SK-N-SH (cell line): ENCODE data around the gene FAM168A. TPM values are rescaled to one million over a fixed set of nuclear protein-coding genes. Genes with fewer than 3 reads are reported as not detected.

Source experiments
- CTCF ChIA-PET: fragments of 300-600, 350-600 bp; formaldehyde crosslinking; extraction: SDS; loops from one replicate; lab custom pipeline; 2021; lab: Yijun Ruan, JAX
- POLR2A ChIA-PET: fragments of 350-600 bp; sonication (Branson Sonifier 250); formaldehyde crosslinking; extraction: SDS; loops from one replicate; lab custom pipeline; 2020; ENCODE audit warnings: antibody characterized with exemption, inconsistent platforms; lab: Yijun Ruan, JAX
- DNase-seq: peaks from one replicate; pipeline ENCODE4 v3.0.0; 2012
- H2AFZ ChIP-seq: fragments of 200-600 bp; sonication (generic); 2 replicates; pipeline ENCODE4 v1.8.1; 2016; ENCODE audit warnings: antibody characterized with exemption, mild to moderate bottlenecking, low read depth
- H3F3A ChIP-seq: fragments of 200-600 bp; sonication (generic); replicated peaks from 2 replicates; pipeline ENCODE3; 2016; ENCODE audit warnings: antibody characterized with exemption, mild to moderate bottlenecking; ENCODE audit not compliant: insufficient read depth
- H3K27ac ChIP-seq, 2 experiments: fragments of 200-500 bp in 1 of 2; fragments of 200-600 bp in 1 of 2; sonication (Bioruptor generic) in 1 of 2; sonication (generic), shearing (Covaris generic) in 1 of 2; 2 replicates each; pipeline versions ENCODE4 v1.5.1 to v1.6.1; 2014 to 2016; ENCODE audit warnings: low read depth in 2 of 2, inconsistent platforms in 1 of 2, low read length in 1 of 2, mild to moderate bottlenecking in 1 of 2, mixed read lengths in 1 of 2
- H3K27me3 ChIP-seq: fragments of 200-600 bp; sonication (generic), shearing (Covaris generic); 2 replicates; pipeline ENCODE4 v1.6.1; 2016; ENCODE audit warnings: mixed run types; ENCODE audit not compliant: insufficient read depth
- H3K36me3 ChIP-seq, 2 experiments: fragments of 200-500 bp in 1 of 2; fragments of 200-600 bp in 1 of 2; sonication (Bioruptor generic) in 1 of 2; sonication (generic) in 1 of 2; replicated peaks in 1 of 2; 2 replicates each; pipeline versions ENCODE3 to v1.5.1; 2014 to 2016; ENCODE audit warnings: low read length in 1 of 2, mild to moderate bottlenecking in 1 of 2; ENCODE audit not compliant: insufficient read depth in 2 of 2, control insufficient read depth in 1 of 2
- H3K4me1 ChIP-seq, 2 experiments: fragments of 200-500 bp in 1 of 2; fragments of 200-600 bp in 1 of 2; sonication (Bioruptor generic) in 1 of 2; sonication (generic), shearing (Covaris generic) in 1 of 2; 2 replicates each; pipeline versions ENCODE4 v1.5.1 to v1.6.1; 2014 to 2016; ENCODE audit warnings: low read depth in 1 of 2, low read length in 1 of 2, mixed run types in 1 of 2; ENCODE audit not compliant: insufficient read depth in 2 of 2, control insufficient read depth in 1 of 2
- H3K4me2 ChIP-seq: fragments of 200-600 bp; sonication (generic), shearing (Covaris generic); 2 replicates; pipeline ENCODE4 v1.6.1; 2017; ENCODE audit warnings: mixed run types
- H3K4me3 ChIP-seq, 2 experiments: fragments of 200-500 bp in 1 of 2; fragments of 200-600 bp in 1 of 2; sonication (Bioruptor generic) in 1 of 2; sonication (generic), shearing (Covaris generic) in 1 of 2; 2 replicates each; pipeline versions ENCODE4 v1.5.1 to v1.8.1; 2014 to 2016; ENCODE audit warnings: low read depth in 2 of 2, inconsistent platforms in 1 of 2, low read length in 1 of 2, mild to moderate bottlenecking in 1 of 2, mixed read lengths in 1 of 2, moderate library complexity in 1 of 2
- H3K79me2 ChIP-seq: fragments of 200-600 bp; sonication (generic); 2 replicates; pipeline ENCODE4 v1.8.1; 2017; ENCODE audit warnings: mild to moderate bottlenecking; ENCODE audit not compliant: insufficient read depth
- H3K9ac ChIP-seq: fragments of 200-600 bp; sonication (generic); 2 replicates; pipeline ENCODE4 v1.6.1; 2017; ENCODE audit warnings: mixed run types
- H3K9me2 ChIP-seq: fragments of 200-600 bp; sonication (generic); 2 replicates; pipeline ENCODE4 v1.6.1; 2017; ENCODE audit warnings: mixed run types
- H3K9me3 ChIP-seq: fragments of 200-600 bp; sonication (generic); 2 replicates; pipeline ENCODE4 v1.6.1; 2017; ENCODE audit warnings: mixed run types, mild to moderate bottlenecking, moderate library complexity
- H4K20me1 ChIP-seq: fragments of 200-600 bp; sonication (generic); 2 replicates; pipeline ENCODE4 v1.6.1; 2017; ENCODE audit warnings: mild to moderate bottlenecking, mixed run types; ENCODE audit not compliant: insufficient read depth
- GABPA ChIP-seq: IDR thresholded peaks from 2 replicates; pipeline ENCODE4 v1.4.0; 2012; ENCODE audit warnings: low read depth, mild to moderate bottlenecking
- SMC3 ChIP-seq: IDR thresholded peaks from 2 replicates; pipeline ENCODE4 v1.6.1; 2012; ENCODE audit warnings: low read depth, low read length, improper control_type of control experiment
- TAF1 ChIP-seq: IDR thresholded peaks from 2 replicates; pipeline ENCODE4 v1.6.1; 2012; ENCODE audit warnings: low read depth, mild to moderate bottlenecking, low read length, moderate library complexity, borderline replicate concordance
- WGBS: methylation state at CpG from one replicate; pipeline ENCODE4 v1.1.6; 2017; ENCODE audit warnings: low lambda C conversion rate; 5-methylcytosine and 5-hydroxymethylcytosine counted together
- polyA plus RNA-seq, 3 experiments: library from polyadenylated mRNA; depleted of rRNA; stranded (reverse); fragments of >200 nt; gene quantifications; 2 replicates each; pipeline ENCODE4 v1.2.3, GENCODE V29; 2012
- TF ChIP-seq, protein P1 (sequence below): IDR thresholded peaks from 2 replicates; pipeline ENCODE4 v1.6.1; 2012; ENCODE audit warnings: mild to moderate bottlenecking, low read depth, low read length, moderate library complexity
- TF ChIP-seq, protein P2 (sequence below): IDR thresholded peaks from 2 replicates; pipeline ENCODE4 v1.4.0; 2012; ENCODE audit warnings: low read depth, borderline replicate concordance
- TF ChIP-seq, protein P3 (sequence below): fragments of 200-600 bp; sonication (generic); IDR thresholded peaks from 2 replicates; pipeline ENCODE4 v1.6.1; 2017; ENCODE audit warnings: antibody characterized with exemption, mild to moderate bottlenecking, moderate library complexity

Gene FAM168A
- polyA plus RNA-seq, 1 of the 3 experiments (the other 2 are of a cell fraction), result 17.8 TPM

DNA sequence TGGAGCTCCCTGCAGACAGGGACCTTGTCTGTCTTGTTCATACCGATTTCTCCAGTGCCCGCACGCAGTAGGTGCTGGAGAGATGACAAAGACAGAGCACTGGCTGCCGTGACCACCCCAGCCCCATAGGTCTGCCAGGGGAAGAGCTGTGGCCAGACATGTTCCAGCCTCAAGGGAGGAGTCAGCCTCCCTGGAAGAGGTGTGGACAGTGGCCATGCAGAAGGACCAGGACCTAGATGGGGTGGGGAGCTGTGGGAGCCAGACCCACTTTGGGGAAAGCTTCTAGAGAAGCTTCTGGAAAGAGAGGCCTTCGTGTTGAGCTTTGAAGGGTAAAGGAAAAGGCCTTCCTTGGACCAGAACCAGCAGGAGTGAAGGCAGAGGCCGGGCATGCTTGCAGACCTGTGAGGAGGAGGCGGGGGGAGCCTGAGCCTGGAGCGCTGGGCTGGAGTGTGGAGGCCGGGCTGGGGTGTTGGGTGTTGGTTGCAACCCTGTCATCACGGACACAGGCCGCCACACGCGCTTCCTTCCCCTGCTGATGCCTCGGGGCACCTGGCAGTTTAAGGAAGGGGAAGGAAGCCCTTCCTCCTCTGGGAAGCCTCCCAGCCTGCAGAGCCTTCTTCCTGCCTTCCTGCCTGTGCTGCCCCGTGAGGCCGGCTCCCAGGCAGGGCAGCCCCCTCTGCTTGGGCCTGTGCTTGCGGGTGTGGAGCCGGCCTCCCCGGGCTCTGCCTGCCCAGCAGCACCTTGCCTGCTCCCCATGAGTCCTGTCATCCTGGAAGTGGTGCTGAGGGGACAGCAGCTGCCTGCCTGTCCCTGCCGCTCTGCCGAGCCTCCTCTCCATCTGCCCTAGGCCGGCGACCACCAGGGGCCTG is 209.4 kb downstream of the FAM168A start:
- WGBS, result 91% methylated on average over 10 of the region's 23 CpGs
- no peaks in the 10 kb centered on the region for H3F3A ChIP-seq
- no peak overlapping the region for H2AFZ ChIP-seq
- H3K9me3 ChIP-seq, result no peaks in the 10 kb centered on the region
- H3K4me1 ChIP-seq, result peaks cover 11 to 21% of the 10 kb centered on the region in 2 experiments; a peak in 2 of 4 replicates
- no peak overlapping the region for H3K9ac ChIP-seq
- no peak overlapping the region for H3K4me3 ChIP-seq
- H3K27ac ChIP-seq, result peak overlapping the region in 1 of 2 experiments; percentile 19; a peak in 1 of 4 replicates
- POLR2A ChIA-PET, result no interaction called here
- H3K4me2 ChIP-seq, result no peak overlapping the region
- CTCF ChIA-PET, result interaction anchor here (0.7 to 10.0 kb wide), 12 partner anchors 9 to 273 kb away, joined by 3 to 144 read pairs (median 5); no protein-coding TSS in a partner anchor
- H3K79me2 ChIP-seq, result peaks cover 43% of the 10 kb centered on the region
- no peaks in the 10 kb centered on the region for H3K27me3 ChIP-seq
- TF ChIP-seq, protein P1, sequence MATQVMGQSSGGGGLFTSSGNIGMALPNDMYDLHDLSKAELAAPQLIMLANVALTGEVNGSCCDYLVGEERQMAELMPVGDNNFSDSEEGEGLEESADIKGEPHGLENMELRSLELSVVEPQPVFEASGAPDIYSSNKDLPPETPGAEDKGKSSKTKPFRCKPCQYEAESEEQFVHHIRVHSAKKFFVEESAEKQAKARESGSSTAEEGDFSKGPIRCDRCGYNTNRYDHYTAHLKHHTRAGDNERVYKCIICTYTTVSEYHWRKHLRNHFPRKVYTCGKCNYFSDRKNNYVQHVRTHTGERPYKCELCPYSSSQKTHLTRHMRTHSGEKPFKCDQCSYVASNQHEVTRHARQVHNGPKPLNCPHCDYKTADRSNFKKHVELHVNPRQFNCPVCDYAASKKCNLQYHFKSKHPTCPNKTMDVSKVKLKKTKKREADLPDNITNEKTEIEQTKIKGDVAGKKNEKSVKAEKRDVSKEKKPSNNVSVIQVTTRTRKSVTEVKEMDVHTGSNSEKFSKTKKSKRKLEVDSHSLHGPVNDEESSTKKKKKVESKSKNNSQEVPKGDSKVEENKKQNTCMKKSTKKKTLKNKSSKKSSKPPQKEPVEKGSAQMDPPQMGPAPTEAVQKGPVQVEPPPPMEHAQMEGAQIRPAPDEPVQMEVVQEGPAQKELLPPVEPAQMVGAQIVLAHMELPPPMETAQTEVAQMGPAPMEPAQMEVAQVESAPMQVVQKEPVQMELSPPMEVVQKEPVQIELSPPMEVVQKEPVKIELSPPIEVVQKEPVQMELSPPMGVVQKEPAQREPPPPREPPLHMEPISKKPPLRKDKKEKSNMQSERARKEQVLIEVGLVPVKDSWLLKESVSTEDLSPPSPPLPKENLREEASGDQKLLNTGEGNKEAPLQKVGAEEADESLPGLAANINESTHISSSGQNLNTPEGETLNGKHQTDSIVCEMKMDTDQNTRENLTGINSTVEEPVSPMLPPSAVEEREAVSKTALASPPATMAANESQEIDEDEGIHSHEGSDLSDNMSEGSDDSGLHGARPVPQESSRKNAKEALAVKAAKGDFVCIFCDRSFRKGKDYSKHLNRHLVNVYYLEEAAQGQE, result 0 out of 2 replicates have a peak, but pooled peaks have one; percentile 27
- TF ChIP-seq, protein P2, sequence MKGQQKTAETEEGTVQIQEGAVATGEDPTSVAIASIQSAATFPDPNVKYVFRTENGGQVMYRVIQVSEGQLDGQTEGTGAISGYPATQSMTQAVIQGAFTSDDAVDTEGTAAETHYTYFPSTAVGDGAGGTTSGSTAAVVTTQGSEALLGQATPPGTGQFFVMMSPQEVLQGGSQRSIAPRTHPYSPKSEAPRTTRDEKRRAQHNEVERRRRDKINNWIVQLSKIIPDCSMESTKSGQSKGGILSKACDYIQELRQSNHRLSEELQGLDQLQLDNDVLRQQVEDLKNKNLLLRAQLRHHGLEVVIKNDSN, result no peak
- H4K20me1 ChIP-seq, result peaks cover 12% of the 10 kb centered on the region; the same call in 1 of the 2 replicates
- no peaks in the 10 kb centered on the region for H3K9me2 ChIP-seq
- no peaks in the 10 kb centered on the region for H3K36me3 ChIP-seq
- DNase-seq, result no peak

DNA sequence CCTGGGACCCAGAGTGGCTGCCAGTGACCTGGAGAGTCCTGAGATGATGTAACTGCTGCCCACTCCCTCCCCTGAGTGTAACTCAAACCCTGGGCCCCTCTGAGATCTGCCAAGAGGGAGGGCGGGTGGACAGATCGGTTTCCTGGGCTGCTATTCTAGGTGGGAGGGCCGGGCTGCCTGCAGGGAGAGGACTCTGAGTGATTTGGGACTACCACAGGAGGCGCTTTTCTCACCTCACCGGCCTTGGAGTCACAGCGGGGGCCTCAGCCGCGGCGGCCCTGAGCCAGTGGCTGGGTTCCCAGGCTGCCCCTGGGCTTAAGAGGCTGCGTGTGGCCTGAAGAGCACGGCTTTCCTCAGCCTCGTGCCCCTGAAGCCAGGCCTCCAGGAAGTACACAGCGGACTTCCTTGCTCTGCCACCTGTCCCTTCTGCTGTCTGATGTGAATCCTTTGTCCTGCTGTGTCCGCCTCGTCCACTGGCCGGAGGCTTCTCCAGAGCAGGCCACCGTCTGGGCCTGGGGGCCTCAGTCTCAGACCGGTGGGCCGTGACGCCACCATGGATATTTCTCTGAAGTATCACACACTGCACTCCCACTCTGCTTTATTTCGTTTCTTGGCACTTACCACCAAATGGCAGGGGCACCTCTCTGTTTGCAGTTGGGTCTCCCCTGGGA is 210.2 kb downstream of the FAM168A start:
- no peak for TF ChIP-seq GABPA
- no peak for TF ChIP-seq TAF1
- TF ChIP-seq SMC3, result no peak
- TF ChIP-seq, protein P3, sequence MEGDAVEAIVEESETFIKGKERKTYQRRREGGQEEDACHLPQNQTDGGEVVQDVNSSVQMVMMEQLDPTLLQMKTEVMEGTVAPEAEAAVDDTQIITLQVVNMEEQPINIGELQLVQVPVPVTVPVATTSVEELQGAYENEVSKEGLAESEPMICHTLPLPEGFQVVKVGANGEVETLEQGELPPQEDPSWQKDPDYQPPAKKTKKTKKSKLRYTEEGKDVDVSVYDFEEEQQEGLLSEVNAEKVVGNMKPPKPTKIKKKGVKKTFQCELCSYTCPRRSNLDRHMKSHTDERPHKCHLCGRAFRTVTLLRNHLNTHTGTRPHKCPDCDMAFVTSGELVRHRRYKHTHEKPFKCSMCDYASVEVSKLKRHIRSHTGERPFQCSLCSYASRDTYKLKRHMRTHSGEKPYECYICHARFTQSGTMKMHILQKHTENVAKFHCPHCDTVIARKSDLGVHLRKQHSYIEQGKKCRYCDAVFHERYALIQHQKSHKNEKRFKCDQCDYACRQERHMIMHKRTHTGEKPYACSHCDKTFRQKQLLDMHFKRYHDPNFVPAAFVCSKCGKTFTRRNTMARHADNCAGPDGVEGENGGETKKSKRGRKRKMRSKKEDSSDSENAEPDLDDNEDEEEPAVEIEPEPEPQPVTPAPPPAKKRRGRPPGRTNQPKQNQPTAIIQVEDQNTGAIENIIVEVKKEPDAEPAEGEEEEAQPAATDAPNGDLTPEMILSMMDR, result no peak
- H3F3A ChIP-seq, result no peaks in the 10 kb centered on the region
- no peak overlapping the region for H3K4me3 ChIP-seq
- H3K27ac ChIP-seq, result peak overlapping the region in 1 of 2 experiments; percentile 19; a peak in 1 of 4 replicates
- H3K27me3 ChIP-seq, result no peaks in the 10 kb centered on the region
- no peak for DNase-seq
- CTCF ChIA-PET, result interaction anchor here (0.8 to 10.0 kb wide), 6 partner anchors 8 to 274 kb away, joined by 3 to 144 read pairs (median 7); no protein-coding TSS in a partner anchor
- POLR2A ChIA-PET, result no interaction called here
- H3K79me2 ChIP-seq, result peaks cover 43% of the 10 kb centered on the region
- H3K9me3 ChIP-seq, result no peaks in the 10 kb centered on the region
- no peak overlapping the region for H3K4me2 ChIP-seq
- no peaks in the 10 kb centered on the region for H3K9me2 ChIP-seq
- H4K20me1 ChIP-seq, result peaks cover 12% of the 10 kb centered on the region; the same call in 1 of the 2 replicates
- H3K9ac ChIP-seq, result no peak overlapping the region
- peaks cover 15 to 24% of the 10 kb centered on the region in 2 experiments; a peak in 2 of 4 replicates for H3K4me1 ChIP-seq
- 95% methylated on average over 9 of the region's 21 CpGs for WGBS
- no peak overlapping the region for H2AFZ ChIP-seq
- no peaks in the 10 kb centered on the region for H3K36me3 ChIP-seq
